ENCODE results near the gene CTCFL.

Gene CTCFL

GRCh38 chr20:57470666-57471495, 54.1 kb downstream of the CTCFL start:
- no peak for TF ChIP-seq CTCF (conservative IDR thresholded peaks at IDR 0.05; ENCODE audit: low read depth, low read length)
- H3K4me3 ChIP-seq (ENCODE audit: low read depth, low read length): no peak overlapping the region
- no peak for DNase-seq (ENCODE audit: low read depth)

GRCh38 chr20:57470212-57470522, 54.8 kb downstream of the CTCFL start:
- TF ChIP-seq CTCF (conservative IDR thresholded peaks at IDR 0.05; ENCODE audit: low read depth, low read length): no peak
- H3K4me3 ChIP-seq (ENCODE audit: low read depth, low read length): no peak overlapping the region
- no peak for DNase-seq (ENCODE audit: low read depth)

- H3K4me3 ChIP-seq (ENCODE audit: low read depth, low read length): no peak overlapping the region
- TF ChIP-seq CTCF (conservative IDR thresholded peaks at IDR 0.05; ENCODE audit: low read depth, low read length): no peak
- DNase-seq (ENCODE audit: low read depth): no peak
Observed at GRCh38 chr20:57469418-57470211, 55.3 kb downstream of the CTCFL start.

- TF ChIP-seq CTCF (conservative IDR thresholded peaks at IDR 0.05; ENCODE audit: low read depth, low read length): no peak
- no peak overlapping the region for H3K4me3 ChIP-seq (ENCODE audit: low read depth, low read length)
- no peak for DNase-seq (ENCODE audit: low read depth)
Observed at GRCh38 chr20:57468523-57469417, 56.2 kb downstream of the CTCFL start.

GRCh38 chr20:57467742-57468141, 57.2 kb downstream of the CTCFL start:
- no peak overlapping the region for H3K4me3 ChIP-seq (ENCODE audit: low read depth, low read length)
- no peak for TF ChIP-seq CTCF (conservative IDR thresholded peaks at IDR 0.05; ENCODE audit: low read depth, low read length)
- no peak for DNase-seq (ENCODE audit: low read depth)

GRCh38 chr20:57465943-57466342, 59.0 kb downstream of the CTCFL start:
- no peak for DNase-seq (ENCODE audit: low read depth)
- peak; percentile 5 for TF ChIP-seq CTCF (conservative IDR thresholded peaks at IDR 0.05; ENCODE audit: low read depth, low read length)
- no peak overlapping the region for H3K4me3 ChIP-seq (ENCODE audit: low read depth, low read length)

All from choroid plexus epithelial cell (primary cell).